ENCODE data around the gene HSD11B2.

- TF ChIP-seq, protein P1, sequence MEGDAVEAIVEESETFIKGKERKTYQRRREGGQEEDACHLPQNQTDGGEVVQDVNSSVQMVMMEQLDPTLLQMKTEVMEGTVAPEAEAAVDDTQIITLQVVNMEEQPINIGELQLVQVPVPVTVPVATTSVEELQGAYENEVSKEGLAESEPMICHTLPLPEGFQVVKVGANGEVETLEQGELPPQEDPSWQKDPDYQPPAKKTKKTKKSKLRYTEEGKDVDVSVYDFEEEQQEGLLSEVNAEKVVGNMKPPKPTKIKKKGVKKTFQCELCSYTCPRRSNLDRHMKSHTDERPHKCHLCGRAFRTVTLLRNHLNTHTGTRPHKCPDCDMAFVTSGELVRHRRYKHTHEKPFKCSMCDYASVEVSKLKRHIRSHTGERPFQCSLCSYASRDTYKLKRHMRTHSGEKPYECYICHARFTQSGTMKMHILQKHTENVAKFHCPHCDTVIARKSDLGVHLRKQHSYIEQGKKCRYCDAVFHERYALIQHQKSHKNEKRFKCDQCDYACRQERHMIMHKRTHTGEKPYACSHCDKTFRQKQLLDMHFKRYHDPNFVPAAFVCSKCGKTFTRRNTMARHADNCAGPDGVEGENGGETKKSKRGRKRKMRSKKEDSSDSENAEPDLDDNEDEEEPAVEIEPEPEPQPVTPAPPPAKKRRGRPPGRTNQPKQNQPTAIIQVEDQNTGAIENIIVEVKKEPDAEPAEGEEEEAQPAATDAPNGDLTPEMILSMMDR (IDR thresholded peaks at IDR 0.05) = no peak
- no peak for TF ChIP-seq POLR2A (IDR thresholded peaks at IDR 0.05)
These were observed 17.7 kb downstream of the HSD11B2 start for GRCh38 chr16:67448580-67448979.

All from prostate gland (tissue), 2 donors.